ENCODE results near the gene MX1.
A peak's percentile ranks its signal among the peaks of the same experiment; 100 is the strongest.

- TF ChIP-seq CTCF (IDR thresholded peaks at IDR 0.05) (peak in 4 of 6 experiments; percentile 31 to 51 (median 36)), POLR2A (IDR thresholded peaks at IDR 0.05) (no peak)
These were observed 14.5 kb upstream of the MX1 start for GRCh38 chr21:41411449-41412089.

Data from thyroid gland (tissue), 4 donors.